Measurements from ENCODE around the gene SEMA4B. TPM values are rescaled to one million over a fixed set of nuclear protein-coding genes. Genes with fewer than 3 reads are reported as not detected.

The SEMA4B gene
- total RNA-seq (2021) = 13.2 and 13.3 TPM in 2 replicates
- percentile 43 among the genes with signal in this experiment for Bru-seq, nascent RNA
- BruChase-seq, experiment 1, labeled RNA remaining after a 2-hour chase = percentile 49 among the genes with signal in this experiment
- BruChase-seq, experiment 2, labeled RNA remaining after a 6-hour chase = percentile 49 among the genes with signal in this experiment
- long read RNA-seq, transcript SEMA4B-202 (14 exons, 3,807 nt) = major isoform, 17 of 34 reads
- long read RNA-seq, partial matches to known transcripts = 8 of 34 reads
- long read RNA-seq, other reads (novel, unspliced or antisense) = 8 of 34 reads

GRCh38 chr15:90201130-90201943 is at the start of gene SEMA4B:
TSS of gene SEMA4B (plus strand) at chr15:90201330. CDS start at chr15:90201579, 249 bp downstream.
- Histone ChIP-seq H3K27me3 (replicated peaks; ENCODE audit: insufficient read depth, low read depth, low read length, poor library complexity) (no peaks in the 10 kb centered on the region), H3K9me3 (ENCODE audit: low read depth, low read length, poor library complexity, severe bottlenecking) (no peaks in the 10 kb centered on the region), H3K4me1 (ENCODE audit: insufficient read depth, low read length, poor library complexity, severe bottlenecking) (peaks cover 25% of the 10 kb centered on the region), H3K27ac (ENCODE audit: low read depth, low read length, poor library complexity, severe bottlenecking) (peak within 1 kb of the TSS; percentile 75), H3K36me3 (ENCODE audit: insufficient read depth, low read length, poor library complexity, severe bottlenecking) (no peaks in the 10 kb centered on the region), H3K4me3 (ENCODE audit: low read depth, low read length, poor library complexity, severe bottlenecking) (peak within 1 kb of the TSS; percentile 87)
- peak; percentile 78 for DNase-seq (ENCODE audit: low spot score)
- BruUV-seq (replicated peaks) = no TSS peak
- POLR2A ChIA-PET (ENCODE audit: low non-redundant PET) = interaction anchor here (0.6 kb wide), 1 partner anchor 793 kb away, joined by 3 read pairs; the partner anchor contains the start of gene PRC1
- intact Hi-C loops (cut with micrococcal nuclease; ENCODE audit: unreplicated experiment) = no loop called here
- TF ChIP-seq CTCF (conservative IDR thresholded peaks at IDR 0.05; ENCODE audit: low read depth, low read length) (no peak), EZH2 (IDR thresholded peaks at IDR 0.05; ENCODE audit: borderline replicate concordance, low read depth, low read length, poor library complexity, severe bottlenecking) (no peak)
- CTCF ChIA-PET = no interaction called here

GRCh38 chr15:90151989-90152645 is 49.0 kb upstream of the SEMA4B start:
- BruUV-seq (replicated peaks) = no TSS peak
- no peak for DNase-seq (ENCODE audit: low spot score)
- CTCF ChIA-PET = no interaction called here
- POLR2A ChIA-PET (ENCODE audit: low non-redundant PET) = no interaction called here
- H3K27me3 ChIP-seq (replicated peaks; ENCODE audit: insufficient read depth, low read depth, low read length, poor library complexity) = no peaks in the 10 kb centered on the region
- intact Hi-C loops (cut with micrococcal nuclease; ENCODE audit: unreplicated experiment) = no loop called here
- H3K4me3 ChIP-seq (ENCODE audit: low read depth, low read length, poor library complexity, severe bottlenecking) = no peak overlapping the region
- TF ChIP-seq EZH2 (IDR thresholded peaks at IDR 0.05; ENCODE audit: borderline replicate concordance, low read depth, low read length, poor library complexity, severe bottlenecking) = no peak
- no peak for TF ChIP-seq CTCF (conservative IDR thresholded peaks at IDR 0.05; ENCODE audit: low read depth, low read length)
- no peak overlapping the region for H3K27ac ChIP-seq (ENCODE audit: low read depth, low read length, poor library complexity, severe bottlenecking)
- no peaks in the 10 kb centered on the region for H3K36me3 ChIP-seq (ENCODE audit: insufficient read depth, low read length, poor library complexity, severe bottlenecking)
- no peaks in the 10 kb centered on the region for H3K4me1 ChIP-seq (ENCODE audit: insufficient read depth, low read length, poor library complexity, severe bottlenecking)
- no peaks in the 10 kb centered on the region for H3K9me3 ChIP-seq (ENCODE audit: low read depth, low read length, poor library complexity, severe bottlenecking)

GRCh38 chr15:90153658-90154057 is 47.5 kb upstream of the SEMA4B start:
- H3K27ac ChIP-seq (ENCODE audit: low read depth, low read length, poor library complexity, severe bottlenecking) = no peak overlapping the region
- intact Hi-C loops (cut with micrococcal nuclease; ENCODE audit: unreplicated experiment) = loop anchor here (2.0 kb wide), 1 partner anchor 133 kb away; no protein-coding TSS in a partner anchor
- BruUV-seq (replicated peaks) = no TSS peak

More at GRCh38 chr15:90153658-90154057, 47.5 kb upstream of the SEMA4B start:
- Histone ChIP-seq H3K27me3 (replicated peaks; ENCODE audit: insufficient read depth, low read depth, low read length, poor library complexity) (no peaks in the 10 kb centered on the region), H3K9me3 (ENCODE audit: low read depth, low read length, poor library complexity, severe bottlenecking) (no peaks in the 10 kb centered on the region), H3K4me1 (ENCODE audit: insufficient read depth, low read length, poor library complexity, severe bottlenecking) (peaks cover 6% of the 10 kb centered on the region), H3K36me3 (ENCODE audit: insufficient read depth, low read length, poor library complexity, severe bottlenecking) (no peaks in the 10 kb centered on the region), H3K4me3 (ENCODE audit: low read depth, low read length, poor library complexity, severe bottlenecking) (no peak overlapping the region)
- no peak for DNase-seq (ENCODE audit: low spot score)
- ChIA-PET POLR2A (ENCODE audit: low non-redundant PET) (interaction anchor here (0.7 kb wide), 1 partner anchor 51 kb away, joined by 7 read pairs; the partner anchor contains the start of gene IDH2), CTCF (no interaction called here)
- TF ChIP-seq CTCF (conservative IDR thresholded peaks at IDR 0.05; ENCODE audit: low read depth, low read length) (no peak), EZH2 (IDR thresholded peaks at IDR 0.05; ENCODE audit: borderline replicate concordance, low read depth, low read length, poor library complexity, severe bottlenecking) (no peak)

Measured in A673 (cell line).